Measurements from ENCODE around the gene SIGMAR1. TPM values are rescaled to one million over a fixed set of nuclear protein-coding genes. Genes with fewer than 3 reads are reported as not detected.
A peak's percentile ranks its signal among the peaks of the same experiment; 100 is the strongest.

SIGMAR1 gene
- polyA plus RNA-seq, 2 donors: 42.1 to 68.5 TPM

DNA sequence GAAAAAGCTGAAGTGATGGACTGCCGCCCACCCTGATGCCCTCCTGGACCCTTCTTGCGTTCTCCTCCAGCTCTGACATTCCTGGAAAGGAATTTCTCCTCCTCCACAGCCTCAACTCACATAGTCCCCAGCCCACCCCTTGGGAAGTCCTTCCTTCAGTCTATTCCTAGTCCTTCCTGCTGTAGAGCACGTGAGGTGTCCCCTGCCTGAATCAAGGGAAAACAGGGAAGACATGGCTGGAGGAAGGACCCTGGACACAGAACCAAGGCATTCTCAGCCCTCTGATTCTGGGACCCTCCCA, 12.5 kb downstream of the SIGMAR1 start:
- Histone ChIP-seq H3K27me3 (ENCODE audit: control insufficient read depth in 1 of 2, insufficient read depth in 2 of 2, low read length in 2 of 2) (peaks cover 0 to 23% of the 10 kb centered on the region in 2 donors), H3K27ac (ENCODE audit: low read depth in 2 of 2, low read length in 1 of 2) (no peak overlapping the region), H3K4me3 (ENCODE audit: low read depth in 1 of 2, low read length in 2 of 2) (no peak overlapping the region), H3K9me3 (ENCODE audit: control insufficient read depth in 2 of 2, insufficient read depth in 1 of 2, low read depth in 1 of 2, low read length in 1 of 2) (no peaks in the 10 kb centered on the region), H3K4me1 (ENCODE audit: control insufficient read depth in 2 of 2, insufficient read depth in 2 of 2, low read length in 1 of 2) (peaks cover 9 to 16% of the 10 kb centered on the region in 2 donors), H3K36me3 (ENCODE audit: control insufficient read depth in 2 of 2, insufficient read depth in 2 of 2, low read length in 1 of 2) (no peaks in the 10 kb centered on the region)
- 79 to 86% methylated on average over 3 of the region's 3 CpGs for WGBS, 2 donors

DNA sequence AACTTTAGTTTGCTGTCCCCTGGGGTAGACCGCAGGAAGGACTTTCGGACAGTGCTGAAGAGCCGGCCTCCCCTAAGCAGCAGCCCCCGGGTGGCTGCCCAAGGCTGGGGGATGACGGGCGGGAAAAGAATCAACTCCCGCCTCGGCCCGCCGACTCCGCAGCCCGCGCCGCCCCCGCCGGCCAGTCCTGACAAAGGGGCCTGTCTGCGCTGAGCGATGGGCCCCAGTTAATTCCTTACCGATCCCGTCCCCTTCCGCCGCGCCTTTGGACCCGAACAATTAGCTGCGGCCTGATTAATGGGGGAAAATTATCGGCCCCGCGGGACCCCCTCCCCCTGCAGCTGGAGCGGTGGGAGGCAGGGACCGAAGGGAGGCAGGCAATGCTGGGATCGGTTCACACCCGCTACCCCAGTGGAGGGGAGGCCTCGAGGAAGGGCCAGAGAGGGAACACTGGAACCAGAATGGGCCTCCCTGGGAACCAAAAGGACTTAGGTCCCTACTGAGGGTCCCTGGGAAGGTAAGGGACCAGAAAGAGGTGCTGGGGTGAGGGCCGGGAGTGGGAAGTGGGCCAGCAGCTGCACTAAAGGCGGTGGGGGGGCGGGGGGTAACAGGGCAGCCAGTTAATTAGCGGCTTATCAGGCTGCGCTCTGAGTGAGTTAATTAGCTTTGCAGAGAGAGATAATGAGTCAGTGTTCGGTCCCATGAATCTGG, 13.0 kb downstream of the SIGMAR1 start:
- WGBS, 2 donors: 32 to 44% methylated on average over 38 to 39 of the region's 39 CpGs

DNA sequence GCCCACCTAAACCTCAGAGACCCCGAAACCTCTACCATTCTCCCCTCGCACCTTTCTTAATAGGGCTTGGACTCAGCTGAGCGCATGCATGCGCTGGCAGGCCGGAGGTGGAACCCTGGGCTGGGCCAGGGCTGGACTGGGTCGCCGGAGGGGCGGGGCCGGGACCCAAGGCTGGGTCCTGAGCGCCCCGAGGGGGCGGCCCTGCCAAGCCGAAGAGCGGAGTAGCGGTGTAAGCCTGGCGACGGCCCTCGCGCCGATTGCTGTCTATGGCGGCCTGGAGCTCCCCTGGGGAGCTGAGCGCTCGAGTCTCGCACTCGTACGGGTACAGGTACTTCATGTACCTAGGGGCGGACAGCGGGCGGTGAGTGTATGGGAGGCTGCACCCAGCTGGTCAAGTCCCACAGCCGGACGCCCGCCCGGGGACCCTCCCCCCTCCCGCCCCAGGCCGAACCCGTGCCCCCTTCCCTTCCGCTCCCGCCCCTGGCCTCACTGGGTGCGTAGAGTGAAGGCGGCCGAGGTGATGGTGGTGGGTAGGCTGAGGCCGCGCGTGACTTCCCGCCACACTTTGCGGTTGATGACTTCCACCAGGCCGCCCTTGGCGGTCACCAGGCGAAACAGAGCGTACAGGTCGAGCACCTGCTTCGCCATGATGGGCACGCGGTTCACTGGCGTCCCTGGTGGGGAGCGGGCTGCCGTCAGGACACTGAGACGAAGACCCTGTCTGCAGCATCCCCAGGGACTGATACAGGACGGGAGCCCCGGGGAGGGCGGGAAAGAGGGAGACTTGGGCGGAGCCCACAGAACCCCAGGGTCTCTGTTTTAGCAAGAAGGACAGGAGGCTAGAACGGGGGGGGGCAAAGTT, 14.0 kb downstream of the SIGMAR1 start:
- H3K27ac ChIP-seq (ENCODE audit: low read depth in 2 of 2, low read length in 1 of 2): no peak overlapping the region
- H3K9me3 ChIP-seq (ENCODE audit: control insufficient read depth in 2 of 2, insufficient read depth in 1 of 2, low read depth in 1 of 2, low read length in 1 of 2): no peaks in the 10 kb centered on the region
- WGBS, 2 donors: 19 to 35% methylated on average over 63 of the region's 63 CpGs
- H3K4me3 ChIP-seq (ENCODE audit: low read depth in 1 of 2, low read length in 2 of 2): no peak overlapping the region
- H3K36me3 ChIP-seq (ENCODE audit: control insufficient read depth in 2 of 2, insufficient read depth in 2 of 2, low read length in 1 of 2): no peaks in the 10 kb centered on the region
- H3K27me3 ChIP-seq (ENCODE audit: control insufficient read depth in 1 of 2, insufficient read depth in 2 of 2, low read length in 2 of 2): peaks cover 0 to 18% of the 10 kb centered on the region in 2 donors
- peaks cover 8 to 14% of the 10 kb centered on the region in 2 donors for H3K4me1 ChIP-seq (ENCODE audit: control insufficient read depth in 2 of 2, insufficient read depth in 2 of 2, low read length in 1 of 2)

More for the DNA sequence above, 13.0 kb downstream of the SIGMAR1 start:
- H3K27me3 ChIP-seq (ENCODE audit: control insufficient read depth in 1 of 2, insufficient read depth in 2 of 2, low read length in 2 of 2): peaks cover 0 to 23% of the 10 kb centered on the region in 2 donors
- no peak overlapping the region for H3K27ac ChIP-seq (ENCODE audit: low read depth in 2 of 2, low read length in 1 of 2)
- H3K4me1 ChIP-seq (ENCODE audit: control insufficient read depth in 2 of 2, insufficient read depth in 2 of 2, low read length in 1 of 2): peaks cover 9 to 18% of the 10 kb centered on the region in 2 donors
- H3K36me3 ChIP-seq (ENCODE audit: control insufficient read depth in 2 of 2, insufficient read depth in 2 of 2, low read length in 1 of 2): no peaks in the 10 kb centered on the region
- no peak overlapping the region for H3K4me3 ChIP-seq (ENCODE audit: low read depth in 1 of 2, low read length in 2 of 2)
- no peaks in the 10 kb centered on the region for H3K9me3 ChIP-seq (ENCODE audit: control insufficient read depth in 2 of 2, insufficient read depth in 1 of 2, low read depth in 1 of 2, low read length in 1 of 2)

DNA sequence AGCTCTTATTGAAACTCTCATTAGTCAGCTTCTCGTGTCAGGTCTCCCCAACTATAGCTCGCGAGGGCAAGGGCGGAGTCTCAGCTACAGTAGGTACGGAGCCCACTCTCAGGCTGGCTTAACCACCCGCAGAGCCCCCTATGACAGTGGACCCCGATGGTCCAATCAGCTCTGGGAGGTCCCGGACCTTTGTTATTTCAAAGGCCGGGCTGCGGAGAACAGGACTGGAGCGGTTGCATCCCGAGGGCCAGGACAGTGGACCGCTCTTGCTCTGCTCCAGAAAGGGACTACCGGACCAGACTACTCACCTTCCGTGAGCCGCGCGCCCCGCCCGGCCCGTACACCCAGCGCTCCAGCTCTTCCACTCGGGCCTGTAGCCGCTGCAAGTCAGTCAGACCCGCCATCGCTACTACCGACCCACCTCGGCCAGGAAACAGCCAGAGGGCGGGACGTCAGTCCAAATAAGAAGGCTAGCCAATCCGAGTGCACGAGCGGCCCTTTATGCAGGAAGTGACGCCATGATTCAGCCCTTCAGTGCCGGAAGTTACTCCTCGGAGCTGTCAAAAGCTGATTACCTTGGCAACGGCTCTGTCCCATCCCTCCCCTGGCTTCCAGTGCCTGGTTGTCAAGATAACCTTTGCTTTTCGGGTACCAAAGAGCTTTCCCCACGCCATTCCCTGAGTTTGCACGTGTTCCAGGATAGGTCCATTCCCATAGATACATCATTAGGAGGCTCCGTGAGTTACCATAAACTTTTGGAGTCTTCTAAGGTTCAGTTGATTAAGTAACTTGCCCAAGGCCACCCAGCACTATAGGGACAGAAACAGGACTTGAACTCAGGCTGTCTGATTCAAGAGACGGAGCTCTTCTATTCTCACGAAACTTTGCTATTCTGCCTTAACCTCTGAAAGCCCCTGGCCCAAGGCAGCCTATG, 17.3 kb downstream of the SIGMAR1 start, which contains the start of gene DCTN3:
Gene DCTN3 (minus strand): TSS at position 435 of the 934 bp plus-strand sequence. CDS start 31 bp downstream, at position 404.
- Histone ChIP-seq H3K27ac (ENCODE audit: low read depth in 2 of 2, low read length in 1 of 2) (peak within 1 kb of the TSS; percentile 44 to 74), H3K4me3 (ENCODE audit: low read depth in 1 of 2, low read length in 2 of 2) (peak within 1 kb of the TSS; percentile 82 to 98), H3K9me3 (ENCODE audit: control insufficient read depth in 2 of 2, insufficient read depth in 1 of 2, low read depth in 1 of 2, low read length in 1 of 2) (no peaks in the 10 kb centered on the region), H3K36me3 (ENCODE audit: control insufficient read depth in 2 of 2, insufficient read depth in 2 of 2, low read length in 1 of 2) (peaks cover 10 to 23% of the 10 kb centered on the region in 2 donors), H3K4me1 (ENCODE audit: control insufficient read depth in 2 of 2, insufficient read depth in 2 of 2, low read length in 1 of 2) (peaks cover 7 to 11% of the 10 kb centered on the region in 2 donors), H3K27me3 (ENCODE audit: control insufficient read depth in 1 of 2, insufficient read depth in 2 of 2, low read length in 2 of 2) (peaks cover 0 to 4% of the 10 kb centered on the region in 2 donors)
- WGBS, 2 donors: 5% methylated on average over 43 of the region's 43 CpGs

DNA sequence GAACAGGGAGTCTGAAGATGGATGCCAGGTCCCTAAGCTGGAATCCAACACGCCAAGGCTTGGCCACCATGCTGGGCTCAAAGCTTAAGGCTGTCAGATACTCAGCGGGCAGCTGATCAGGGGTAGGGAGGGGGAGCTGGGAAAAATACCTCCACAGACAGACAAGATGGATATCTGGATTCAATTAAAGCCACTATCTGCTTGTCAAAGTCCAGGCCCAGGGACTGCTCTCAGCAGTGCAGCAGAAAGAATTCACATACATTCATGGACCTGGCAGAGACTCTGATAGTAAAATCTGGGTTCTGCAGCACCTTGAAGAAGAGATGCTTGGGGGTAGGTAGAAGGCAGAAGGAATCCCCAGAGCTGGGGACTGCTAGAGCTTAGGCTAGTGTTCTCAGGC, 22.5 kb downstream of the SIGMAR1 start:
- WGBS, 2 donors: 86 to 87% methylated on average over 2 of the region's 2 CpGs
- no peaks in the 10 kb centered on the region for H3K27me3 ChIP-seq (ENCODE audit: control insufficient read depth in 1 of 2, insufficient read depth in 2 of 2, low read length in 2 of 2)
- H3K4me1 ChIP-seq (ENCODE audit: control insufficient read depth in 2 of 2, insufficient read depth in 2 of 2, low read length in 1 of 2): peaks cover 0 to 13% of the 10 kb centered on the region in 2 donors
- H3K4me3 ChIP-seq (ENCODE audit: low read depth in 1 of 2, low read length in 2 of 2): no peak overlapping the region
- H3K9me3 ChIP-seq (ENCODE audit: control insufficient read depth in 2 of 2, insufficient read depth in 1 of 2, low read depth in 1 of 2, low read length in 1 of 2): no peaks in the 10 kb centered on the region
- H3K36me3 ChIP-seq (ENCODE audit: control insufficient read depth in 2 of 2, insufficient read depth in 2 of 2, low read length in 1 of 2): peaks cover 10 to 34% of the 10 kb centered on the region in 2 donors
- no peak overlapping the region for H3K27ac ChIP-seq (ENCODE audit: low read depth in 2 of 2, low read length in 1 of 2)

GRCh38 chr9:34612788-34613390, 24.7 kb downstream of the SIGMAR1 start:
- H3K9me3 ChIP-seq (ENCODE audit: control insufficient read depth in 2 of 2, insufficient read depth in 1 of 2, low read depth in 1 of 2, low read length in 1 of 2): no peaks in the 10 kb centered on the region
- H3K27me3 ChIP-seq (ENCODE audit: control insufficient read depth in 1 of 2, insufficient read depth in 2 of 2, low read length in 2 of 2): no peaks in the 10 kb centered on the region
- H3K36me3 ChIP-seq (ENCODE audit: control insufficient read depth in 2 of 2, insufficient read depth in 2 of 2, low read length in 1 of 2): peaks cover 5 to 28% of the 10 kb centered on the region in 2 donors
- peak overlapping the region in 1 of 2 donors; percentile 78 for H3K4me3 ChIP-seq (ENCODE audit: low read depth in 1 of 2, low read length in 2 of 2)
- peaks cover 0 to 10% of the 10 kb centered on the region in 2 donors for H3K4me1 ChIP-seq (ENCODE audit: control insufficient read depth in 2 of 2, insufficient read depth in 2 of 2, low read length in 1 of 2)
- H3K27ac ChIP-seq (ENCODE audit: low read depth in 2 of 2, low read length in 1 of 2): peak overlapping the region; percentile 88 to 92
- 1 to 2% methylated on average over 14 to 15 of the region's 15 CpGs for WGBS, 2 donors

DNA sequence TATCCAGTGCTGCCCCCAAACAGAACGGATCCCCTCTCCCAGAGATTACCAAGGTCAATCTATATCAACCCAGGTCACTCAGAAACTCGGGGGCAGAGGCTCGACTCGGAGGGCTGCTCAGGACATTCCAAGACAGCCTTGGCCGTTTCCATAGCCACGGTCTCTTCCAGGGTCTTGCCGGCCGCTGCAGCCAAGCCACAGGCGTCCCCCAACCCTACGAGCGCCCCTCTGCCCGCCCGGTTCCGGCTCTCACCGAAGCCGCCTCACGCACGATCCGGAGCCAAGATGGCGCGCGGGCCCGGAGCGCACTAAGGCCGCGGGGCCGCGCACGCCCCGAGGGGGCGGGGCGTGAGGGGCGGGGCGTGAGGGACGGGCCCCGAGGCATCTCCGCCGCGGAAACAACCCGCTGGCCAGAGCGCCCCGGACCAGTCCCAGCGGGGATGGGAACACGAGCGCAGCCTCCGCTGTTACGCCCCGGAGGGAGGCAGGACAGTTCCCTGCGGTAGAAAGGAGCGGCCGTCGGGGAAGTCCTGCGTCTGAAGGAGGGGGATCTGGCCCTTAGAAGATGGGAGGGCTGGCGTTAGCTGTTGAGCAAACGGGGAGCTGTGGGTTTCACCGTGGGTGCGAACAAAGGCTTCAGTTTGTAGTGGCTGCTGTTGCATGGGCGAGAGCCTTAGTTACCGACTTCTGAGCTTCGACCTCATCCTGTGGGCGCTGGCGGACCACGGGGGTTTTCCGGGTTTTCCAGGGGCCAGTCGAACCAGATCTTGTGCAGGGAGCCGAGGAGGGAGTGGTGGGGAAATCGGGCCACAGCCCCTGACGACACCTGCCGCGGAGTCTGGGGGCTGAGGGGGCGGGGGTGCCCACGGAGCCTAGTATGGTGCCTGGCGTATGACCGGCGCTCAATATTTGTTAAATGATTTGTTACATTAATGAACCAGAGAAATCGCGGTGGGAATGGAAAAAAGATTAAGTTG, 25.5 kb downstream of the SIGMAR1 start, which contains the start of gene RPP25L:
Gene RPP25L (minus strand): TSS at position 287 of the 977 bp plus-strand sequence. CDS start 801 bp downstream, outside the sequence.
- Histone ChIP-seq H3K27ac (ENCODE audit: low read depth in 2 of 2, low read length in 1 of 2) (peak within 1 kb of the TSS; percentile 88 to 92), H3K4me3 (ENCODE audit: low read depth in 1 of 2, low read length in 2 of 2) (peak within 1 kb of the TSS; percentile 78 to 81), H3K9me3 (ENCODE audit: control insufficient read depth in 2 of 2, insufficient read depth in 1 of 2, low read depth in 1 of 2, low read length in 1 of 2) (peaks cover 0 to 2% of the 10 kb centered on the region in 2 donors), H3K36me3 (ENCODE audit: control insufficient read depth in 2 of 2, insufficient read depth in 2 of 2, low read length in 1 of 2) (peaks cover 4 to 22% of the 10 kb centered on the region in 2 donors), H3K4me1 (ENCODE audit: control insufficient read depth in 2 of 2, insufficient read depth in 2 of 2, low read length in 1 of 2) (peaks cover 0 to 10% of the 10 kb centered on the region in 2 donors), H3K27me3 (ENCODE audit: control insufficient read depth in 1 of 2, insufficient read depth in 2 of 2, low read length in 2 of 2) (no peaks in the 10 kb centered on the region)
- WGBS, 2 donors: 0 to 1% methylated on average over 74 to 77 of the region's 77 CpGs

GRCh38 chr9:34611251-34611810, 26.3 kb downstream of the SIGMAR1 start:
- Histone ChIP-seq H3K9me3 (ENCODE audit: control insufficient read depth in 2 of 2, insufficient read depth in 1 of 2, low read depth in 1 of 2, low read length in 1 of 2) (peaks cover 0 to 2% of the 10 kb centered on the region in 2 donors), H3K27me3 (ENCODE audit: control insufficient read depth in 1 of 2, insufficient read depth in 2 of 2, low read length in 2 of 2) (no peaks in the 10 kb centered on the region), H3K36me3 (ENCODE audit: control insufficient read depth in 2 of 2, insufficient read depth in 2 of 2, low read length in 1 of 2) (peaks cover 4 to 15% of the 10 kb centered on the region in 2 donors), H3K4me1 (ENCODE audit: control insufficient read depth in 2 of 2, insufficient read depth in 2 of 2, low read length in 1 of 2) (peaks cover 0 to 10% of the 10 kb centered on the region in 2 donors), H3K27ac (ENCODE audit: low read depth in 2 of 2, low read length in 1 of 2) (peak overlapping the region; percentile 88 to 89), H3K4me3 (ENCODE audit: low read depth in 1 of 2, low read length in 2 of 2) (peak overlapping the region; percentile 78 to 81)
- 53 to 60% methylated on average over 10 of the region's 10 CpGs for WGBS, 2 donors
